GM19240 (cell line): ENCODE measurements around the gene P4HA2.
"Not testable (repeated sequence)": the region's sequence is repeated elsewhere in the genome, so short reads cannot be mapped to it uniquely, and the experiment has no call there.

Experiments
- DNase-seq: peaks from one replicate; pipeline ENCODE4 v3.0.0; 2011; ENCODE audit warnings: low spot score; ENCODE audit not compliant: insufficient read length

P4HA2 gene

DNA sequence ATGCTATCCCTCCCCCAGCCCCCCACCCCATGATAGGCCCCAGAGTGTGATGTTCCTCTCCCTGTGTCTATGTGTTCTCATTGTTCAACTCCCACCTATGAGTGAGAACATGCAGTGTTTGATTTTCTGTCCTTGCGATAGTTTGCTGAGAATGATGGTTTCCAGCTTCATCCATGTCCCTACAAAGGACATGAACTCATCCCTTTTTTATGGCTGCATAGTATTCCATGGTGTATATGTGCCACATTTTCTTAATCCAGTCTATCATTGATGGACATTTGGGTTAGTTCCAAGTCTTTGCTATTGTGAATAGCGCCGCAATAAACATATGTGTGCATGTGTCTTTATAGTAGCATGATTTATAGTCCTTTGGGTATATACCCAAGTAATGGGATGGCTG, 82.3 kb downstream of the P4HA2 start:
- DNase-seq: not testable (repeated sequence)

DNA sequence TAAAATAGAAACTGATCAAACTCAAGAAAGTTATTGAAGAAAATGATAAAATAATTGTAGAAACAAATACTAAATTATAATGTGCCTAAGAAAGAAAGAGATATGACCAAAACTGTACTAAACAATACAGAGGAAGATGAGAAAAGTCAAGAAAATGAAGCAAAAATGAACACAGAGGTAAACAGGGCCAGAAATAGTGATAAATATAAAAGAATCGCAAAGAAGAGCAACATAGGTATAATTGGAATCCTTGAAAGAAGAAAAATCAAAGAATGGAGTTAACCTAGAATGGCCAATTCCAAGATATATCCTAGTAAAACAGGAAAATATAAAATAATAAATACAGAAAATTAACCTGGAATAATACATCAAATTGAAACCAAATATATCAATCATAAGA, 84.5 kb downstream of the P4HA2 start:
- no peak for DNase-seq

GRCh38 chr5:132142459-132142858, 85.2 kb downstream of the P4HA2 start:
- no peak for DNase-seq
